Epithelial cell of prostate (primary cell): ENCODE results near the gene LCP1.
"Not testable (repeated sequence)": the region's sequence is repeated elsewhere in the genome, so short reads cannot be mapped to it uniquely, and the experiment has no call there.

ENCODE experiments used
- DNase-seq: peaks from one replicate; pipeline ENCODE4 v3.0.0-alpha.2; 2011; ENCODE audit warnings: low read depth, low spot score
- H3K27ac ChIP-seq: fragments of 450-650 bp; 2 replicates; pipeline ENCODE4 v1.5.1; 2017; ENCODE audit warnings: mild to moderate bottlenecking

Gene LCP1

GRCh38 chr13:46181840-46182490 is at the start of gene LCP1:
TSS of gene LCP1 (minus strand) at chr13:46182177. CDS start at chr13:46159662, 22,515 bp downstream.
- no peak for DNase-seq
- H3K27ac ChIP-seq = no peak within 1 kb of the TSS

- no peak overlapping the region for H3K27ac ChIP-seq
- DNase-seq = no peak
These were observed 47.3 kb upstream of the LCP1 start for GRCh38 chr13:46229251-46229650.

GRCh38 chr13:46220234-46220633 is 38.3 kb upstream of the LCP1 start:
- DNase-seq = not testable (repeated sequence)

GRCh38 chr13:46214741-46215140 is 32.8 kb upstream of the LCP1 start:
- H3K27ac ChIP-seq = not testable (repeated sequence)

More at GRCh38 chr13:46220234-46220633, 38.3 kb upstream of the LCP1 start:
- H3K27ac ChIP-seq = not testable (repeated sequence)

GRCh38 chr13:46213242-46213641 is 31.3 kb upstream of the LCP1 start:
- no peak overlapping the region for H3K27ac ChIP-seq
- DNase-seq = no peak

More at GRCh38 chr13:46214741-46215140, 32.8 kb upstream of the LCP1 start:
- not testable (repeated sequence) for DNase-seq

- H3K27ac ChIP-seq = no peak within 1 kb of the TSS
- no peak for DNase-seq
These were observed 29.7 kb upstream of the LCP1 start, which contains the start of gene LRRC63 for GRCh38 chr13:46211483-46212351. TSS of gene LRRC63 (plus strand) at chr13:46211928. CDS start at chr13:46213035, 1,107 bp downstream.

GRCh38 chr13:46211116-46211482 is 29.1 kb upstream of the LCP1 start:
- no peak overlapping the region for H3K27ac ChIP-seq
- no peak for DNase-seq

GRCh38 chr13:46210362-46211083 is 28.5 kb upstream of the LCP1 start:
- DNase-seq = no peak
- H3K27ac ChIP-seq = no peak overlapping the region

- no peak overlapping the region for H3K27ac ChIP-seq
- no peak for DNase-seq
These were observed 25.9 kb upstream of the LCP1 start for GRCh38 chr13:46207828-46208227.

GRCh38 chr13:46206143-46206542 is 24.2 kb upstream of the LCP1 start:
- DNase-seq = no peak
- H3K27ac ChIP-seq = no peak overlapping the region

- DNase-seq = no peak
- no peak overlapping the region for H3K27ac ChIP-seq
These were observed 21.0 kb upstream of the LCP1 start for GRCh38 chr13:46202966-46203365.

GRCh38 chr13:46202188-46202795 is 20.3 kb upstream of the LCP1 start:
- H3K27ac ChIP-seq = no peak overlapping the region

GRCh38 chr13:46198696-46199193 is 16.8 kb upstream of the LCP1 start:
- no peak for DNase-seq
- H3K27ac ChIP-seq = no peak overlapping the region

More at GRCh38 chr13:46202188-46202795, 20.3 kb upstream of the LCP1 start:
- DNase-seq = no peak

GRCh38 chr13:46197299-46198048 is 15.5 kb upstream of the LCP1 start:
- H3K27ac ChIP-seq = no peak overlapping the region
- peak; percentile 16 for DNase-seq

- no peak overlapping the region for H3K27ac ChIP-seq
- DNase-seq = no peak
These were observed 13.0 kb upstream of the LCP1 start for GRCh38 chr13:46195016-46195415.

- no peak overlapping the region for H3K27ac ChIP-seq
- no peak for DNase-seq
These were observed 10.4 kb upstream of the LCP1 start for GRCh38 chr13:46192412-46192811.

GRCh38 chr13:46185634-46186033 is 3.7 kb upstream of the LCP1 start:
- DNase-seq = no peak
- no peak overlapping the region for H3K27ac ChIP-seq

- DNase-seq = no peak
- H3K27ac ChIP-seq = no peak overlapping the region
These were observed 2.3 kb upstream of the LCP1 start for GRCh38 chr13:46184277-46184699.
